Fibroblast of mammary gland (primary cell): ENCODE data around the gene MYBL2.

ENCODE experiments used
- DNase-seq: peaks from one replicate; pipeline ENCODE4 v3.0.0-alpha.2; 2010; ENCODE audit warnings: low read depth
- H3K4me3 ChIP-seq: 2 replicates; pipeline ENCODE4 v1.5.1; 2011; ENCODE audit warnings: low read depth, mild to moderate bottlenecking, low read length, moderate library complexity; ENCODE audit not compliant: control insufficient read depth
- CTCF ChIP-seq: conservative IDR thresholded peaks from 2 replicates; pipeline ENCODE4 v1.5.1; 2011; ENCODE audit warnings: low read depth, low read length, inconsistent platforms; ENCODE audit not compliant: control insufficient read depth, insufficient read depth

Gene MYBL2

DNA sequence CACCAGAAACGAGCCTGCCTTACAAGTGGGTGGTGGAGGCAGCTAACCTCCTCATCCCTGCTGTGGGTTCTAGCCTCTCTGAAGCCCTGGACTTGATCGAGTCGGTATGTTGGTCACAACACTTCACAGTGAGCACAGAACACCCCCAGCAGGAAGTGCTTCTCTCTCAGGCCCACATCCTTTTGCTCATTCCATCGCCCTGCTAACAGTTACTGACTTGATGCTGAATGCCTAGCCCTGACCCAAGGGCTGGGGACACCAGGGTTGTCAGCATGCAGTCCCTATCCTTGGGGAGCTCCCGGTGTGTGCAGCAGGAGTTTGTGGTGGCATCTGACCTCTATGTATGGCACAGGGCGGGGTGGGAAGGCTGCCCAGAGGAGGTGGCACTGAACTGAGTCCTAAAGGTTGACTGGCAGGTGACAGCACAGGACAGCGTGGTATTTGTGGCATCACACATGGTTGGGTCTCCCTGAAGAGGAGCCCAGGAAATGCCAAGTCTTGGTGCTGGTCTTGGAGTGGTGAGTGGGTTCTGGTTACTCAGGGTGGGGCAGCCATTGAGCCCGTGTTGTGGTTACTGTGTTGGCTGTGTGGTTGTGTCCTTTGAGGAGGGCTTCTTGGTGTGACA lies 33.1 kb downstream of the MYBL2 start:
- no peak overlapping the region for H3K4me3 ChIP-seq
- DNase-seq = no peak
- no peak for TF ChIP-seq CTCF

GRCh38 chr20:43700627-43701026 lies 33.7 kb downstream of the MYBL2 start:
- H3K4me3 ChIP-seq = no peak overlapping the region
- DNase-seq = no peak

GRCh38 chr20:43702502-43702901 lies 35.6 kb downstream of the MYBL2 start:
- DNase-seq = no peak
- no peak for TF ChIP-seq CTCF
- H3K4me3 ChIP-seq = no peak overlapping the region

More at GRCh38 chr20:43700627-43701026, 33.7 kb downstream of the MYBL2 start:
- TF ChIP-seq CTCF = no peak

DNA sequence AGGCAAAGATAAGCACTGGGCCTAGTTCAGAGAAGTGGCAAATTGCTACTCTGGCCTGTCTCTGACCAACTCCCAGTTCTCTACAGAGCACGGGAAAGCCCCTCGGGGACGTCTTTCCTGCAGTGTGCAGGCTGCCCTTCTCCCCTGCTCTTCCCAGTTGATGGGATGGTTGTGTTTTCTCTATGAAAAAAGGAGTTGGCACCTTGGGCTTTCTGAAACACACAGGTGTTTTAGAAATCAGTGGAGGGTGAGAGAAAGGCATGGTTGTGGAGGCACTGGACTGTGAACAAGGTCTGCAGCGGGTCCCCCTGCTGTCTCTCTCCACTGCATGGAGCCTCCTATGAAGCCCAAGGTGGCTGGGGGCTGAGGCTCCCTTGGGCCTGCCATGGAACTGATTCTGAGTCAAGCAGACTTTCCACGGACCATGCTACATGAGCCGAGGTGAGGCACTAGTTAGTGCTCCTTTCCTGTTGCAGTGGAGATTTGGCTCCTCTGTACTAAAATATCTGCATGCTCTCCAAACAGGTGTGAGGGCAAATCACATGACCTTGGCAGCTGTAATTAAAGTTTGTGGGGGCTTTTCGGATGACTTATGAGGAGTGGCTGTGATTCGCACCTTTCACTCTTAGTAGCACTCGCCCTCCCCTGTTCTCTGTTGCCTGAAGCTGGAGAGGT lies 43.6 kb downstream of the MYBL2 start:
- no peak for DNase-seq
- no peak for TF ChIP-seq CTCF
- H3K4me3 ChIP-seq = no peak overlapping the region

GRCh38 chr20:43711098-43711654 lies 44.3 kb downstream of the MYBL2 start:
- no peak overlapping the region for H3K4me3 ChIP-seq
- TF ChIP-seq CTCF = no peak
- DNase-seq = no peak

- DNase-seq = no peak
- H3K4me3 ChIP-seq = no peak overlapping the region
- no peak for TF ChIP-seq CTCF
Measured at GRCh38 chr20:43715044-43715443, 48.1 kb downstream of the MYBL2 start.
